ENCODE results near the gene GNRH2. TPM values are rescaled to one million over a fixed set of nuclear protein-coding genes. Genes with fewer than 3 reads are reported as not detected.

The GNRH2 gene
- total and polyA plus RNA-seq, 10 of the 15 experiments (the other 5 are each of a cell fraction or from before 2014, with no cell fraction given) = 0.12 to 0.85 (median 0.31) TPM; not detected in 7

GRCh38 chr20:3013771-3014170 is 29.7 kb upstream of the GNRH2 start:
- DNase-seq (ENCODE audit: low read depth, low spot score) = no peak
- ChIA-PET POLR2A (interaction anchor here (0.6 kb wide), 1 partner anchor 880 kb away, joined by 4 read pairs; no protein-coding TSS in a partner anchor), RAD21 (ENCODE audit: unreplicated experiment) (no interaction called here), CTCF (no interaction called here), SMC1A (ENCODE audit: uncharacterized antibody, unreplicated experiment) (no interaction called here)
- BruUV-seq (replicated peaks) = no TSS peak
- Histone ChIP-seq H3K4me1 (ENCODE audit: control insufficient read depth, insufficient read depth, low read length) (no peaks in the 10 kb centered on the region), H3K27ac (ENCODE audit: control insufficient read depth, insufficient read depth) (no peak overlapping the region), H3K36me3 (ENCODE audit: control insufficient read depth in 2 of 2, insufficient read depth in 2 of 2, low read length in 1 of 2) (peaks cover 0 to 16% of the 10 kb centered on the region in 2 experiments), H3K27me3 (replicated peaks in 1 of 2; ENCODE audit: control insufficient read depth in 2 of 2, insufficient read depth in 2 of 2, low read length in 1 of 2) (no peaks in the 10 kb centered on the region), H3K9me3 (replicated peaks; ENCODE audit: control insufficient read depth, insufficient read depth, low read length) (no peaks in the 10 kb centered on the region), H2AFZ (ENCODE audit: control insufficient read depth, low read depth, low read length) (no peak overlapping the region), H3K4me2 (ENCODE audit: control insufficient read depth, insufficient read depth) (no peak overlapping the region), H3K79me2 (ENCODE audit: control insufficient read depth, insufficient read depth, low read length) (no peaks in the 10 kb centered on the region), H3K9ac (ENCODE audit: control insufficient read depth, insufficient read depth, low read length) (no peak overlapping the region), H3K4me3 (no peak overlapping the region), H4K20me1 (ENCODE audit: control insufficient read depth, insufficient read depth) (no peaks in the 10 kb centered on the region)
- WGBS (ENCODE audit: insufficient coverage, insufficient replicate concordance, low lambda C conversion rate, missing lambda C conversion rate) = 96% methylated on average over 5 of the region's 5 CpGs
- intact Hi-C loops (cut with micrococcal nuclease; ENCODE audit: unreplicated experiment) (no loop called here), in situ Hi-C loops (cut with MboI) (no loop called here)
- no peak for ATAC-seq
- no peak for FAIRE-seq
- no peak for TF ChIP-seq ELK1 (IDR thresholded peaks at IDR 0.05; ENCODE audit: low read depth, low read length)
- TF ChIP-seq RELA (IDR thresholded peaks at IDR 0.05; ENCODE audit: borderline replicate concordance, partially characterized antibody) = no peak
- TF ChIP-seq TBL1XR1 (IDR thresholded peaks at IDR 0.05; ENCODE audit: low read depth, low read length) = no peak
- no peak for TF ChIP-seq ASH2L (IDR thresholded peaks at IDR 0.05; ENCODE audit: borderline replicate concordance, low read depth)
- TF ChIP-seq SP1 (IDR thresholded peaks at IDR 0.05; ENCODE audit: low read depth, low read length) = no peak
- TF ChIP-seq E2F4 (IDR thresholded peaks at IDR 0.05; ENCODE audit: low read depth, low read length) = no peak
- no peak for TF ChIP-seq NRF1 (conservative IDR thresholded peaks at IDR 0.05; ENCODE audit: low read depth, low read length)
- TF ChIP-seq ZBTB11 (CRISPR knock-in tag; IDR thresholded peaks at IDR 0.05) = no peak
- TF ChIP-seq SMARCA5 (IDR thresholded peaks at IDR 0.05) = no peak
- TF ChIP-seq SREBF2 (IDR thresholded peaks at IDR 0.05; ENCODE audit: low read length) = no peak
- no peak for TF ChIP-seq CHD1 (IDR thresholded peaks at IDR 0.05; ENCODE audit: low read depth, low read length)
- no peak for TF ChIP-seq YBX1 (IDR thresholded peaks at IDR 0.05)
- no peak for TF ChIP-seq JUND (IDR thresholded peaks at IDR 0.05; ENCODE audit: low read depth, low read length)
- TF ChIP-seq HDAC6 (IDR thresholded peaks at IDR 0.05; ENCODE audit: unreplicated experiment) = no peak
- TF ChIP-seq SKIL (IDR thresholded peaks at IDR 0.05; ENCODE audit: low read depth, poor library complexity, severe bottlenecking) = no peak
- no peak for TF ChIP-seq EED (IDR thresholded peaks at IDR 0.05; ENCODE audit: low read depth)
- TF ChIP-seq BCL3 (IDR thresholded peaks at IDR 0.05; ENCODE audit: borderline replicate concordance, insufficient read depth, low read depth, low read length, poor library complexity, severe bottlenecking) = no peak

Data from GM12878 (cell line).